Ovary (tissue), 3 donors: Measurements from ENCODE around the gene SBF2.

Experiments
- EP300 ChIP-seq: sonication (generic); formaldehyde crosslinking; IDR thresholded peaks from one replicate; pipeline ENCODE4 v1.6.1; 2017; ENCODE audit warnings: antibody characterized with exemption
- POLR2A ChIP-seq: fragments of 450-650 bp; IDR thresholded peaks from one replicate; pipeline ENCODE4 v1.6.1; 2017; ENCODE audit warnings: antibody characterized with exemption, mild to moderate bottlenecking, moderate library complexity
- TF ChIP-seq, protein P1 (sequence below), 3 donors: fragments of 450-650 bp in 2 of 3; fragments of 200-600 bp in 1 of 3; IDR thresholded peaks; one replicate each; pipeline versions ENCODE4 v1.5.1 to v1.8.0; 2016 to 2022; ENCODE audit warnings: antibody characterized with exemption in 3 of 3, mild to moderate bottlenecking in 1 of 3
- donor health status: DM: no; HTN: no; CAD: no.

DNA sequence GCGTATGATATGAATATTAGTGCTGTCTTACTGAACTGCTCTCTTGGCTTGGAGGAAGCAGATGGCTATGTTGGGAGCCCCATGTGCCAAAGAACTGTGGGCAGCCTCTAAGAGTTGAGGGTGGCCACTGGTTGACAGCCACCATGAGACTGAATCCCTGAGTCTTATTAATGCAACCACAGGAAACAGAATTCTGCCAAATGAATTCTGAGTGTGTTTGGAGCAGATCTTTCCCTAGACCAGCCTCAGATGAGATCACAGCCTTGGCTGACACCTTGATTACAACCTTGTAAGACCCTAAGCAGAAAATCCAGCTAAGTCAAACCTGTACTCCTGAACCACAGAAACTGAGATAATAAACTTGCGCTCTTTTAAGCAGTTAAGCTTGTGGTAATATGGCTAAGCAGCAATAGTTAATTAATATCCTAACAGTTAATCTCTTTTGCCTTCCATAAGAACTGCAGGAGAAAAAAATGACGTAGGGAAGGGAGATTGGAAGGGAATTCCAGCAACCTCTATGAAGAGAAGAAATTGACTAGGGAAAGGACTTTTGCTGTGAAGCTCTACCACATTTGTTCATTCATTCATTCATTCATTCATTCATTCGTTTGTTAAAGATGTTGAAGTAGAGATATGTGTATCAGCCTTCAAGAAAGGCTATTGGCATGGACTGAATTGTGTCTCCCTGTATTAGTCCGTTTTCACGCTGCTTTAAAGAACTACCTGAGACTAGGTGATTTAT, 37.7 kb upstream of the SBF2 start:
- TF ChIP-seq, protein P1, sequence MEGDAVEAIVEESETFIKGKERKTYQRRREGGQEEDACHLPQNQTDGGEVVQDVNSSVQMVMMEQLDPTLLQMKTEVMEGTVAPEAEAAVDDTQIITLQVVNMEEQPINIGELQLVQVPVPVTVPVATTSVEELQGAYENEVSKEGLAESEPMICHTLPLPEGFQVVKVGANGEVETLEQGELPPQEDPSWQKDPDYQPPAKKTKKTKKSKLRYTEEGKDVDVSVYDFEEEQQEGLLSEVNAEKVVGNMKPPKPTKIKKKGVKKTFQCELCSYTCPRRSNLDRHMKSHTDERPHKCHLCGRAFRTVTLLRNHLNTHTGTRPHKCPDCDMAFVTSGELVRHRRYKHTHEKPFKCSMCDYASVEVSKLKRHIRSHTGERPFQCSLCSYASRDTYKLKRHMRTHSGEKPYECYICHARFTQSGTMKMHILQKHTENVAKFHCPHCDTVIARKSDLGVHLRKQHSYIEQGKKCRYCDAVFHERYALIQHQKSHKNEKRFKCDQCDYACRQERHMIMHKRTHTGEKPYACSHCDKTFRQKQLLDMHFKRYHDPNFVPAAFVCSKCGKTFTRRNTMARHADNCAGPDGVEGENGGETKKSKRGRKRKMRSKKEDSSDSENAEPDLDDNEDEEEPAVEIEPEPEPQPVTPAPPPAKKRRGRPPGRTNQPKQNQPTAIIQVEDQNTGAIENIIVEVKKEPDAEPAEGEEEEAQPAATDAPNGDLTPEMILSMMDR (IDR thresholded peaks at IDR 0.05), result no peak
- TF ChIP-seq EP300 (no peak), POLR2A (no peak)
